Measurements from ENCODE around the gene DLL1. TPM values are rescaled to one million over a fixed set of nuclear protein-coding genes. Genes with fewer than 3 reads are reported as not detected.

The DLL1 gene
- total RNA-seq, 2 donors from 2014 or later = 1.1 to 2.6 TPM

- peak overlapping the region in 1 of 2 donors; percentile 81 for H3K27ac Mint-ChIP-seq
- peak; percentile 27 to 28 for ATAC-seq
- H3K36me3 Mint-ChIP-seq = peaks cover 7 to 12% of the 10 kb centered on the region in 2 donors
- H3K9me3 Mint-ChIP-seq = peaks cover 0 to 4% of the 10 kb centered on the region in 2 donors
- DNase-seq (ENCODE audit: low spot score in 2 of 2) = no peak
Measured at GRCh38 chr6:170277893-170278742, 12.8 kb downstream of the DLL1 start.

- ATAC-seq (no peak), DNase-seq (ENCODE audit: low spot score in 2 of 2) (no peak)
- peaks cover 0 to 4% of the 10 kb centered on the region in 2 donors for H3K9me3 Mint-ChIP-seq
- no peak overlapping the region for H3K27ac Mint-ChIP-seq
- H3K36me3 Mint-ChIP-seq = peaks cover 7 to 20% of the 10 kb centered on the region in 2 donors
Measured at GRCh38 chr6:170276369-170277057, 14.4 kb downstream of the DLL1 start.

- no peak for DNase-seq (ENCODE audit: low spot score in 2 of 2)
- Mint-ChIP-seq H3K9me3 (peaks cover 0 to 4% of the 10 kb centered on the region in 2 donors), H3K27ac (no peak overlapping the region), H3K36me3 (peaks cover 7 to 22% of the 10 kb centered on the region in 2 donors)
- no peak for ATAC-seq
Measured at GRCh38 chr6:170274713-170275560, 15.9 kb downstream of the DLL1 start.

- Mint-ChIP-seq H3K9me3 (peaks cover 0 to 4% of the 10 kb centered on the region in 2 donors), H3K27ac (no peak overlapping the region), H3K36me3 (peaks cover 7 to 22% of the 10 kb centered on the region in 2 donors)
- no peak for ATAC-seq
- no peak for DNase-seq (ENCODE audit: low spot score in 2 of 2)
Measured at GRCh38 chr6:170273681-170274080, 17.2 kb downstream of the DLL1 start.

- Mint-ChIP-seq H3K9me3 (peaks cover 0 to 4% of the 10 kb centered on the region in 2 donors), H3K27ac (no peak overlapping the region), H3K36me3 (peaks cover 7 to 22% of the 10 kb centered on the region in 2 donors)
- DNase-seq (ENCODE audit: low spot score in 2 of 2) (no peak), ATAC-seq (no peak)
Measured at GRCh38 chr6:170273191-170273590, 17.7 kb downstream of the DLL1 start.

GRCh38 chr6:170272341-170273065 lies 18.4 kb downstream of the DLL1 start:
- Mint-ChIP-seq H3K36me3 (peaks cover 7 to 22% of the 10 kb centered on the region in 2 donors), H3K27ac (peak overlapping the region; percentile 60 to 79), H3K9me3 (peaks cover 0 to 4% of the 10 kb centered on the region in 2 donors)
- no peak for DNase-seq (ENCODE audit: low spot score in 2 of 2)
- no peak for ATAC-seq

GRCh38 chr6:170271771-170272314 lies 19.0 kb downstream of the DLL1 start:
- DNase-seq (ENCODE audit: low spot score in 2 of 2) (peak; percentile 58 to 82), ATAC-seq (peak; percentile 94 to 96)
- Mint-ChIP-seq H3K36me3 (peaks cover 7 to 22% of the 10 kb centered on the region in 2 donors), H3K27ac (peak overlapping the region; percentile 60 to 79), H3K9me3 (peaks cover 0 to 4% of the 10 kb centered on the region in 2 donors)

- Mint-ChIP-seq H3K9me3 (peaks cover 0 to 4% of the 10 kb centered on the region in 2 donors), H3K36me3 (peaks cover 7 to 19% of the 10 kb centered on the region in 2 donors), H3K27ac (peak overlapping the region in 1 of 2 donors; percentile 79)
- no peak for ATAC-seq
- DNase-seq (ENCODE audit: low spot score in 2 of 2) = no peak
Measured at GRCh38 chr6:170270984-170271593, 19.8 kb downstream of the DLL1 start.

- peaks cover 7 to 19% of the 10 kb centered on the region in 2 donors for H3K36me3 Mint-ChIP-seq
Measured at GRCh38 chr6:170269846-170270541, 20.9 kb downstream of the DLL1 start.

GRCh38 chr6:170269151-170269845 lies 21.6 kb downstream of the DLL1 start:
- no peak overlapping the region for H3K27ac Mint-ChIP-seq
- DNase-seq (ENCODE audit: low spot score in 2 of 2) = no peak

More at GRCh38 chr6:170269846-170270541, 20.9 kb downstream of the DLL1 start:
- peaks cover 0 to 4% of the 10 kb centered on the region in 2 donors for H3K9me3 Mint-ChIP-seq
- DNase-seq (ENCODE audit: low spot score in 2 of 2) (no peak), ATAC-seq (no peak)
- H3K27ac Mint-ChIP-seq = no peak overlapping the region

GRCh38 chr6:170268216-170269129 lies 22.4 kb downstream of the DLL1 start:
- H3K27ac Mint-ChIP-seq = no peak overlapping the region
- DNase-seq (ENCODE audit: low spot score in 2 of 2) = no peak
- no peaks in the 10 kb centered on the region for H3K9me3 Mint-ChIP-seq
- peaks cover 1 to 10% of the 10 kb centered on the region in 2 donors for H3K36me3 Mint-ChIP-seq
- no peak for ATAC-seq

More at GRCh38 chr6:170269151-170269845, 21.6 kb downstream of the DLL1 start:
- Mint-ChIP-seq H3K36me3 (peaks cover 7 to 18% of the 10 kb centered on the region in 2 donors), H3K9me3 (peaks cover 0 to 4% of the 10 kb centered on the region in 2 donors)
- ATAC-seq = no peak

GRCh38 chr6:170267688-170268087 lies 23.2 kb downstream of the DLL1 start:
- DNase-seq (ENCODE audit: low spot score in 2 of 2) = no peak
- no peak overlapping the region for H3K27ac Mint-ChIP-seq
- peaks cover 0 to 10% of the 10 kb centered on the region in 2 donors for H3K36me3 Mint-ChIP-seq
- no peak for ATAC-seq
- H3K9me3 Mint-ChIP-seq = no peaks in the 10 kb centered on the region

- Mint-ChIP-seq H3K36me3 (no peaks in the 10 kb centered on the region), H3K9me3 (no peaks in the 10 kb centered on the region), H3K27ac (no peak overlapping the region)
- DNase-seq (ENCODE audit: low spot score in 2 of 2) (no peak), ATAC-seq (no peak)
Measured at GRCh38 chr6:170266061-170266825, 24.6 kb downstream of the DLL1 start.
